ENCODE data around the gene RBMS1. TPM values are rescaled to one million over a fixed set of nuclear protein-coding genes. Genes with fewer than 3 reads are reported as not detected.

RBMS1 gene
- total and polyA plus RNA-seq, 8 donors, result 91.7 to 133 (median 119) TPM

GRCh38 chr2:160505256-160505655 lies 11.6 kb upstream of the RBMS1 start:
- H3K4me1 ChIP-seq, result peaks cover 0 to 3% of the 10 kb centered on the region in 2 donors
- no peaks in the 10 kb centered on the region for H3K27me3 ChIP-seq
- no peak overlapping the region for H3K4me3 ChIP-seq
- ATAC-seq, result peak; percentile 35
- intact Hi-C loops (cut with DNase I), result no loop called here
- no peaks in the 10 kb centered on the region for H3K9me3 ChIP-seq
- no peak overlapping the region for H3K27ac ChIP-seq
- no peaks in the 10 kb centered on the region for H3K36me3 ChIP-seq
- TF ChIP-seq CTCF (IDR thresholded peaks at IDR 0.05), result no peak
- no peak for DNase-seq

GRCh38 chr2:160502478-160502877 lies 8.9 kb upstream of the RBMS1 start:
- H3K9me3 ChIP-seq, result no peaks in the 10 kb centered on the region
- H3K27me3 ChIP-seq, result no peaks in the 10 kb centered on the region
- H3K4me3 ChIP-seq, result no peak overlapping the region
- intact Hi-C loops (cut with DNase I), result no loop called here
- ATAC-seq (no peak), DNase-seq (no peak)
- no peak for TF ChIP-seq CTCF (IDR thresholded peaks at IDR 0.05)
- H3K4me1 ChIP-seq, result peaks cover 0 to 3% of the 10 kb centered on the region in 2 donors
- H3K36me3 ChIP-seq, result no peaks in the 10 kb centered on the region
- no peak overlapping the region for H3K27ac ChIP-seq

GRCh38 chr2:160501370-160501769 lies 7.8 kb upstream of the RBMS1 start:
- no peaks in the 10 kb centered on the region for H3K36me3 ChIP-seq
- TF ChIP-seq CTCF (IDR thresholded peaks at IDR 0.05), result no peak
- DNase-seq (no peak), ATAC-seq (no peak)
- H3K4me3 ChIP-seq, result no peak overlapping the region
- H3K9me3 ChIP-seq, result no peaks in the 10 kb centered on the region
- H3K27ac ChIP-seq, result no peak overlapping the region
- H3K27me3 ChIP-seq, result no peaks in the 10 kb centered on the region
- intact Hi-C loops (cut with DNase I), result no loop called here
- peaks cover 0 to 3% of the 10 kb centered on the region in 2 donors for H3K4me1 ChIP-seq

GRCh38 chr2:160499865-160500264 lies 6.3 kb upstream of the RBMS1 start:
- Histone ChIP-seq H3K4me3 (no peak overlapping the region), H3K9me3 (no peaks in the 10 kb centered on the region), H3K27me3 (peaks cover 0 to 8% of the 10 kb centered on the region in 2 donors), H3K4me1 (peaks cover 0 to under 1% of the 10 kb centered on the region in 2 donors), H3K27ac (no peak overlapping the region), H3K36me3 (no peaks in the 10 kb centered on the region)
- TF ChIP-seq CTCF (IDR thresholded peaks at IDR 0.05), result no peak
- DNase-seq (no peak), ATAC-seq (no peak)
- intact Hi-C loops (cut with DNase I), result no loop called here

- Histone ChIP-seq H3K36me3 (no peaks in the 10 kb centered on the region), H3K4me1 (peaks cover 0 to 4% of the 10 kb centered on the region in 2 donors), H3K4me3 (no peak overlapping the region), H3K9me3 (no peaks in the 10 kb centered on the region), H3K27me3 (peaks cover 0 to 20% of the 10 kb centered on the region in 2 donors), H3K27ac (no peak overlapping the region)
- ATAC-seq (no peak), DNase-seq (no peak)
- intact Hi-C loops (cut with DNase I), result no loop called here
- TF ChIP-seq CTCF (IDR thresholded peaks at IDR 0.05), result no peak
These were observed 4.5 kb upstream of the RBMS1 start for GRCh38 chr2:160498137-160498536.

Measured in left lung (tissue), 10 donors.